Measurements from ENCODE around the gene FEZ2.

The FEZ2 gene

GRCh38 chr2:36584148-36584794 is 13.7 kb downstream of the FEZ2 start:
- no peak for TF ChIP-seq CTCF (IDR thresholded peaks at IDR 0.05; ENCODE audit: insufficient read depth, low read length, missing control alignments)
- no peak for DNase-seq (ENCODE audit: low read depth, low spot score)
- no peak overlapping the region for H3K4me3 ChIP-seq (ENCODE audit: low read depth, low read length)
- ChIA-PET CTCF (no interaction called here), POLR2A (no interaction called here)

- no peak for TF ChIP-seq CTCF (IDR thresholded peaks at IDR 0.05; ENCODE audit: insufficient read depth, low read length, missing control alignments)
- H3K4me3 ChIP-seq (ENCODE audit: low read depth, low read length): no peak overlapping the region
- ChIA-PET POLR2A (no interaction called here), CTCF (no interaction called here)
- no peak for DNase-seq (ENCODE audit: low read depth, low spot score)
Measured at GRCh38 chr2:36582951-36583350, 15.0 kb downstream of the FEZ2 start.

GRCh38 chr2:36582538-36582937 is 15.4 kb downstream of the FEZ2 start:
- no peak for DNase-seq (ENCODE audit: low read depth, low spot score)
- ChIA-PET POLR2A (no interaction called here), CTCF (no interaction called here)
- H3K4me3 ChIP-seq (ENCODE audit: low read depth, low read length): no peak overlapping the region
- no peak for TF ChIP-seq CTCF (IDR thresholded peaks at IDR 0.05; ENCODE audit: insufficient read depth, low read length, missing control alignments)

- TF ChIP-seq CTCF (IDR thresholded peaks at IDR 0.05; ENCODE audit: insufficient read depth, low read length, missing control alignments): no peak
- ChIA-PET POLR2A (no interaction called here), CTCF (no interaction called here)
- H3K4me3 ChIP-seq (ENCODE audit: low read depth, low read length): no peak overlapping the region
- no peak for DNase-seq (ENCODE audit: low read depth, low spot score)
Measured at GRCh38 chr2:36579297-36579664, 18.7 kb downstream of the FEZ2 start.

- H3K4me3 ChIP-seq (ENCODE audit: low read depth, low read length): no peak overlapping the region
- ChIA-PET POLR2A (interaction anchor here (0.7 kb wide), 1 partner anchor 10 kb away, joined by 3 read pairs; no protein-coding TSS in a partner anchor), CTCF (interaction anchor here (1.4 to 1.6 kb wide), 2 partner anchors 11 to 86 kb away, joined by 3 to 6 read pairs; no protein-coding TSS in a partner anchor)
- TF ChIP-seq CTCF (IDR thresholded peaks at IDR 0.05; ENCODE audit: insufficient read depth, low read length, missing control alignments): no peak
- DNase-seq (ENCODE audit: low read depth, low spot score): no peak
Measured at GRCh38 chr2:36578343-36579296, 19.3 kb downstream of the FEZ2 start.

- no peak for DNase-seq (ENCODE audit: low read depth, low spot score)
- CTCF ChIA-PET: interaction anchor here (1.4 to 1.6 kb wide), 2 partner anchors 12 to 87 kb away, joined by 3 to 6 read pairs; no protein-coding TSS in a partner anchor
- no peak for TF ChIP-seq CTCF (IDR thresholded peaks at IDR 0.05; ENCODE audit: insufficient read depth, low read length, missing control alignments)
- H3K4me3 ChIP-seq (ENCODE audit: low read depth, low read length): no peak overlapping the region
- POLR2A ChIA-PET: no interaction called here
Measured at GRCh38 chr2:36577884-36578283, 20.1 kb downstream of the FEZ2 start.

All from AG04449 (cell line).